Peyer's patch (tissue), 4 donors: ENCODE measurements around the gene FAXDC2.

Source experiments
- CTCF ChIP-seq, 6 experiments: fragments of 450-650 bp in 4 of 6; fragments of 200-600 bp in 2 of 6; sonication (generic) in 1 of 6; IDR thresholded peaks; one replicate each; pipeline ENCODE4 v1.5.1; 2017 to 2019; ENCODE audit warnings: antibody characterized with exemption in 6 of 6, mild to moderate bottlenecking in 3 of 6, moderate library complexity in 1 of 6
- POLR2A ChIP-seq, 2 donors: fragments of 450-650 bp; IDR thresholded peaks; one replicate each; pipeline ENCODE4 v1.5.1; 2017; ENCODE audit warnings: antibody characterized with exemption in 2 of 2, mild to moderate bottlenecking in 2 of 2, moderate library complexity in 2 of 2

GRCh38 chr5:154868702-154869101 lies 18.3 kb upstream of the FAXDC2 start:
- TF ChIP-seq CTCF (IDR thresholded peaks at IDR 0.05) (no peak), POLR2A (IDR thresholded peaks at IDR 0.05) (no peak)
